ENCODE data around the gene CXCL16.
"Not testable (repeated sequence)": the region's sequence is repeated elsewhere in the genome, so short reads cannot be mapped to it uniquely, and the experiment has no call there.

Gene CXCL16

DNA sequence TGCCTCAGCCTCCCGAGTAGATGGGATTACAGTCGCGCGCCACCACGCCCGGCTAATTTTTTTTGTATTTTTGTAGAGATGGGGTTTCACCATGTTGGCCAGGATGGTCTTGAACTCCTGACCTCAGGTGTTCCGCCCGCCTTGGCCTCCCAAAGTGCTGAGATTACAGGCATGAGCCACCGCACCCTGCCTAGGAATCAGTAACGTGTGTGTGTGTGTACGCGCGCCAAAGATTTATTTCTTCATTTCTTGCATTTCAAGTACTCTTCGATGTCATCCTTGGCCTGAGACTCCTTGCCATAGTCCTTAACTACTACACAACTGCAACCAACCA is 35.2 kb downstream of the CXCL16 start:
- H3K27ac ChIP-seq (ENCODE audit: low read length, poor library complexity, severe bottlenecking); H3K36me3 ChIP-seq (ENCODE audit: control insufficient read depth in 1 of 2, insufficient read depth in 2 of 2, low read depth in 1 of 2, low read length in 2 of 2); H3K4me1 ChIP-seq (ENCODE audit: control insufficient read depth, insufficient read depth, low read depth, low read length); DNase-seq; H3K14ac ChIP-seq (ENCODE audit: low read length in 2 of 2); H3K4ac ChIP-seq (ENCODE audit: low read depth in 1 of 2, low read length in 2 of 2); H3K27me3 ChIP-seq (ENCODE audit: control insufficient read depth in 1 of 2, insufficient read depth in 1 of 2, low read length in 2 of 2); H2BK12ac ChIP-seq (ENCODE audit: low read length in 2 of 2); H2AFZ ChIP-seq (ENCODE audit: low read depth, low read length); H2BK120ac ChIP-seq (ENCODE audit: low read depth, low read length); H4K8ac ChIP-seq (ENCODE audit: low read length); H3K79me1 ChIP-seq (replicated peaks; ENCODE audit: low read length, poor library complexity, severe bottlenecking); H2BK5ac ChIP-seq (ENCODE audit: low read depth, low read length, poor library complexity, severe bottlenecking); H3K9me3 ChIP-seq (ENCODE audit: control insufficient read depth, low read length); H3K23ac ChIP-seq (ENCODE audit: low read length in 2 of 2); H2BK15ac ChIP-seq (ENCODE audit: low read depth, poor library complexity, severe bottlenecking); H4K91ac ChIP-seq (ENCODE audit: low read length); H3K18ac ChIP-seq (ENCODE audit: low read depth in 1 of 2, low read length in 2 of 2); H2AK5ac ChIP-seq (ENCODE audit: low read length, severe bottlenecking): not testable (repeated sequence)
- Histone ChIP-seq H3K9ac (ENCODE audit: low read length) (peak overlapping the region; percentile 96), H3K4me3 (ENCODE audit: insufficient read depth in 1 of 2, low read depth in 1 of 2, low read length in 2 of 2) (peak overlapping the region in 1 of 2 experiments; percentile 98), H3K4me2 (ENCODE audit: low read length, poor library complexity, severe bottlenecking) (peak overlapping the region; percentile 62)
- WGBS: 89% methylated on average over 14 of the region's 14 CpGs

GRCh38 chr17:4703330-4703691 is 36.4 kb downstream of the CXCL16 start:
- Histone ChIP-seq H3K36me3 (ENCODE audit: control insufficient read depth in 1 of 2, insufficient read depth in 2 of 2, low read depth in 1 of 2, low read length in 2 of 2) (no peaks in the 10 kb centered on the region), H3K23ac (ENCODE audit: low read length in 2 of 2) (no peak overlapping the region), H2AFZ (ENCODE audit: low read depth, low read length) (peak overlapping the region; percentile 79), H3K27me3 (ENCODE audit: control insufficient read depth in 1 of 2, insufficient read depth in 1 of 2, low read length in 2 of 2) (no peaks in the 10 kb centered on the region), H3K4me2 (ENCODE audit: low read length, poor library complexity, severe bottlenecking) (peak overlapping the region; percentile 88), H3K79me1 (replicated peaks; ENCODE audit: low read length, poor library complexity, severe bottlenecking) (peaks cover 11% of the 10 kb centered on the region), H3K14ac (ENCODE audit: low read length in 2 of 2) (no peak overlapping the region), H4K91ac (ENCODE audit: low read length) (no peak overlapping the region), H4K8ac (ENCODE audit: low read length) (peak overlapping the region; percentile 94), H2BK12ac (ENCODE audit: low read length in 2 of 2) (no peak overlapping the region), H3K9me3 (ENCODE audit: control insufficient read depth, low read length) (no peaks in the 10 kb centered on the region), H2AK5ac (ENCODE audit: low read length, severe bottlenecking) (no peak overlapping the region), H2BK5ac (ENCODE audit: low read depth, low read length, poor library complexity, severe bottlenecking) (no peak overlapping the region), H2BK15ac (ENCODE audit: low read depth, poor library complexity, severe bottlenecking) (peak overlapping the region; percentile 88), H3K27ac (ENCODE audit: low read length, poor library complexity, severe bottlenecking) (no peak overlapping the region), H3K4me1 (ENCODE audit: control insufficient read depth, insufficient read depth, low read depth, low read length) (peaks cover 4% of the 10 kb centered on the region), H3K9ac (ENCODE audit: low read length) (peak overlapping the region; percentile 96), H3K18ac (ENCODE audit: low read depth in 1 of 2, low read length in 2 of 2) (no peak overlapping the region), H3K4me3 (ENCODE audit: insufficient read depth in 1 of 2, low read depth in 1 of 2, low read length in 2 of 2) (peak overlapping the region; percentile 91 to 98), H3K4ac (ENCODE audit: low read depth in 1 of 2, low read length in 2 of 2) (peak overlapping the region; percentile 80 to 88), H2BK120ac (ENCODE audit: low read depth, low read length) (no peak overlapping the region)
- WGBS: 5% methylated on average over 15 of the region's 15 CpGs
- DNase-seq: no peak

- no peak overlapping the region for H3K14ac ChIP-seq (ENCODE audit: low read length in 2 of 2)
- peaks cover 4% of the 10 kb centered on the region for H3K4me1 ChIP-seq (ENCODE audit: control insufficient read depth, insufficient read depth, low read depth, low read length)
Measured at GRCh38 chr17:4701116-4701515, 38.6 kb downstream of the CXCL16 start.

DNA sequence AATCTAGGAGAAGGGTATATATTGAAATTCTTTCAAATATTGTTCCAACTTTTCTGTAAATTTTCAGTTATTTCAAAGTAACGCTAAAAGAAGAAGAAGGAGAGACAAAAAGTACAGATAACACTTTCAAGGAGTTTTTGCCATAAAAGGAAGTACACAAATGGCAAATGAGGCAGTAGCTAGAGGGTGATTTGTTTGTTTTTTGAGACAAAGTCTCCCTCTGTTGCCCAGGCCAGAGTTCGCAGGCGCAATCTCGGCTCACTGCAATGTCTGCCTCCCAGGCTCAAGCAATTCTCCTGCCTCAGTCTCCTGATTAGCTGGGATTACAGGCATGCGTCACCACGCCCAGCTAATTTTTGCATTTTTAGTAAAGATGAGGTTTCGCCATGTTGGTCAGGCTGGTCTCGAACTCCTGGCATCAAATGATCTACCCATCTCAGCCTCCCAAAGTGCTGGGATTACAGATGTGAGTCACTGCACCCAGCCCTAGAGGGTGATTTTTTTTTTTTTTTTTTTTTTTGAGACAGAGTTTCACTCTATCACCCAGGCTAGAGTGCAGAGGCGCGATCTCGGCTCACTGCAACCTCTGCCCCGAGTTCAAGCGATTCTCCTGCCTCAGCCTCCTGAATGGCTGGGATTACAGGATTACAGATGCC is 40.2 kb downstream of the CXCL16 start:
- not testable (repeated sequence) for H3K18ac ChIP-seq (ENCODE audit: low read depth in 1 of 2, low read length in 2 of 2); H4K91ac ChIP-seq (ENCODE audit: low read length); H3K27ac ChIP-seq (ENCODE audit: low read length, poor library complexity, severe bottlenecking); H3K27me3 ChIP-seq (ENCODE audit: control insufficient read depth in 1 of 2, insufficient read depth in 1 of 2, low read length in 2 of 2); H3K4ac ChIP-seq (ENCODE audit: low read depth in 1 of 2, low read length in 2 of 2); H3K4me1 ChIP-seq (ENCODE audit: control insufficient read depth, insufficient read depth, low read depth, low read length); H3K4me3 ChIP-seq (ENCODE audit: insufficient read depth in 1 of 2, low read depth in 1 of 2, low read length in 2 of 2); DNase-seq; H2BK12ac ChIP-seq (ENCODE audit: low read length in 2 of 2); H2BK15ac ChIP-seq (ENCODE audit: low read depth, poor library complexity, severe bottlenecking); H3K9ac ChIP-seq (ENCODE audit: low read length); H3K23ac ChIP-seq (ENCODE audit: low read length in 2 of 2); H3K4me2 ChIP-seq (ENCODE audit: low read length, poor library complexity, severe bottlenecking); H2AFZ ChIP-seq (ENCODE audit: low read depth, low read length); H2BK120ac ChIP-seq (ENCODE audit: low read depth, low read length); H3K14ac ChIP-seq (ENCODE audit: low read length in 2 of 2); H4K8ac ChIP-seq (ENCODE audit: low read length); H3K9me3 ChIP-seq (ENCODE audit: control insufficient read depth, low read length); H2AK5ac ChIP-seq (ENCODE audit: low read length, severe bottlenecking); H2BK5ac ChIP-seq (ENCODE audit: low read depth, low read length, poor library complexity, severe bottlenecking)
- peaks cover 24% of the 10 kb centered on the region for H3K79me1 ChIP-seq (replicated peaks; ENCODE audit: low read length, poor library complexity, severe bottlenecking)
- peaks cover 11 to 16% of the 10 kb centered on the region in 2 experiments for H3K36me3 ChIP-seq (ENCODE audit: control insufficient read depth in 1 of 2, insufficient read depth in 2 of 2, low read depth in 1 of 2, low read length in 2 of 2)
- WGBS: 91% methylated on average over 11 of the region's 13 CpGs

More at GRCh38 chr17:4701116-4701515, 38.6 kb downstream of the CXCL16 start:
- Histone ChIP-seq H2BK15ac (ENCODE audit: low read depth, poor library complexity, severe bottlenecking) (no peak overlapping the region), H2BK12ac (ENCODE audit: low read length in 2 of 2) (no peak overlapping the region), H4K8ac (ENCODE audit: low read length) (no peak overlapping the region), H2BK5ac (ENCODE audit: low read depth, low read length, poor library complexity, severe bottlenecking) (no peak overlapping the region), H3K4ac (ENCODE audit: low read depth in 1 of 2, low read length in 2 of 2) (no peak overlapping the region), H3K4me3 (ENCODE audit: insufficient read depth in 1 of 2, low read depth in 1 of 2, low read length in 2 of 2) (no peak overlapping the region), H3K27me3 (ENCODE audit: control insufficient read depth in 1 of 2, insufficient read depth in 1 of 2, low read length in 2 of 2) (no peaks in the 10 kb centered on the region), H3K18ac (ENCODE audit: low read depth in 1 of 2, low read length in 2 of 2) (no peak overlapping the region), H3K27ac (ENCODE audit: low read length, poor library complexity, severe bottlenecking) (no peak overlapping the region), H2BK120ac (ENCODE audit: low read depth, low read length) (no peak overlapping the region), H3K36me3 (ENCODE audit: control insufficient read depth in 1 of 2, insufficient read depth in 2 of 2, low read depth in 1 of 2, low read length in 2 of 2) (peaks cover 5 to 15% of the 10 kb centered on the region in 2 experiments), H3K9ac (ENCODE audit: low read length) (no peak overlapping the region), H3K79me1 (replicated peaks; ENCODE audit: low read length, poor library complexity, severe bottlenecking) (peaks cover 16% of the 10 kb centered on the region), H4K91ac (ENCODE audit: low read length) (no peak overlapping the region), H3K23ac (ENCODE audit: low read length in 2 of 2) (no peak overlapping the region), H3K4me2 (ENCODE audit: low read length, poor library complexity, severe bottlenecking) (no peak overlapping the region), H3K9me3 (ENCODE audit: control insufficient read depth, low read length) (no peaks in the 10 kb centered on the region), H2AK5ac (ENCODE audit: low read length, severe bottlenecking) (no peak overlapping the region), H2AFZ (ENCODE audit: low read depth, low read length) (no peak overlapping the region)
- WGBS: 100% methylated on average over 1 of the region's 1 CpG
- DNase-seq: no peak

Data from mesenchymal stem cell (in vitro differentiated cells and primary cell).